ENCODE measurements around the gene SUPT20HL1. TPM values are rescaled to one million over a fixed set of nuclear protein-coding genes. Genes with fewer than 3 reads are reported as not detected.

SUPT20HL1 gene
- total and polyA plus RNA-seq, 2 experiments from 2014 or later, result 0.61 TPM; not detected in 1

- Histone ChIP-seq H3K4me1 (ENCODE audit: low read depth) (no peaks in the 10 kb centered on the region), H3K4me3 (no peak overlapping the region), H3K9me3 (ENCODE audit: low read depth) (no peaks in the 10 kb centered on the region), H3K27ac (no peak overlapping the region), H3K36me3 (no peaks in the 10 kb centered on the region), H3K27me3 (no peaks in the 10 kb centered on the region)
- DNase-seq (ENCODE audit: low read depth in 1 of 2, low spot score in 1 of 2), result no peak
- TF ChIP-seq CTCF (IDR thresholded peaks at IDR 0.05; ENCODE audit: low read depth, low read length), result no peak
Observed at GRCh38 chrX:24321741-24322395, 38.6 kb upstream of the SUPT20HL1 start.

- Histone ChIP-seq H3K27me3 (no peaks in the 10 kb centered on the region), H3K4me1 (ENCODE audit: low read depth) (no peaks in the 10 kb centered on the region), H3K27ac (no peak overlapping the region), H3K36me3 (no peaks in the 10 kb centered on the region), H3K4me3 (no peak overlapping the region), H3K9me3 (ENCODE audit: low read depth) (no peaks in the 10 kb centered on the region)
- DNase-seq (ENCODE audit: low read depth in 1 of 2, low spot score in 1 of 2), result no peak
- no peak for TF ChIP-seq CTCF (IDR thresholded peaks at IDR 0.05; ENCODE audit: low read depth, low read length)
Observed at GRCh38 chrX:24325231-24325630, 35.2 kb upstream of the SUPT20HL1 start.

- Histone ChIP-seq H3K4me3 (no peak overlapping the region), H3K4me1 (ENCODE audit: low read depth) (no peaks in the 10 kb centered on the region), H3K27ac (no peak overlapping the region), H3K9me3 (ENCODE audit: low read depth) (no peaks in the 10 kb centered on the region), H3K36me3 (no peaks in the 10 kb centered on the region), H3K27me3 (no peaks in the 10 kb centered on the region)
- TF ChIP-seq CTCF (IDR thresholded peaks at IDR 0.05; ENCODE audit: low read depth, low read length), result no peak
- DNase-seq (ENCODE audit: low read depth in 1 of 2, low spot score in 1 of 2), result peak in 1 of 2 donors; percentile 62
Observed at GRCh38 chrX:24332878-24333277, 27.6 kb upstream of the SUPT20HL1 start.

GRCh38 chrX:24333371-24333770, 27.1 kb upstream of the SUPT20HL1 start:
- H3K27me3 ChIP-seq, result no peaks in the 10 kb centered on the region
- DNase-seq (ENCODE audit: low read depth in 1 of 2, low spot score in 1 of 2), result no peak
- H3K36me3 ChIP-seq, result no peaks in the 10 kb centered on the region
- no peak overlapping the region for H3K4me3 ChIP-seq
- H3K9me3 ChIP-seq (ENCODE audit: low read depth), result no peaks in the 10 kb centered on the region
- H3K4me1 ChIP-seq (ENCODE audit: low read depth), result no peaks in the 10 kb centered on the region
- no peak overlapping the region for H3K27ac ChIP-seq
- no peak for TF ChIP-seq CTCF (IDR thresholded peaks at IDR 0.05; ENCODE audit: low read depth, low read length)

GRCh38 chrX:24334461-24334860, 26.0 kb upstream of the SUPT20HL1 start:
- no peak for DNase-seq (ENCODE audit: low read depth in 1 of 2, low spot score in 1 of 2)
- Histone ChIP-seq H3K27me3 (no peaks in the 10 kb centered on the region), H3K4me1 (ENCODE audit: low read depth) (no peaks in the 10 kb centered on the region), H3K36me3 (no peaks in the 10 kb centered on the region), H3K9me3 (ENCODE audit: low read depth) (no peaks in the 10 kb centered on the region), H3K27ac (no peak overlapping the region), H3K4me3 (no peak overlapping the region)
- no peak for TF ChIP-seq CTCF (IDR thresholded peaks at IDR 0.05; ENCODE audit: low read depth, low read length)
